Panc1 (cell line): Measurements from ENCODE around the gene SLF2.

Source experiments
- CTCF ChIP-seq: fragments of 450-650 bp; IDR thresholded peaks from 2 replicates; pipeline ENCODE4 v1.5.1; 2017; ENCODE audit warnings: mild to moderate bottlenecking
- REST ChIP-seq, 2 experiments: IDR thresholded peaks; 2 replicates each; pipeline ENCODE4 v1.6.1; 2011 to 2012; ENCODE audit warnings: low read depth in 2 of 2, control low read depth in 1 of 2, low read length in 1 of 2, mild to moderate bottlenecking in 1 of 2, moderate library complexity in 1 of 2; ENCODE audit not compliant: insufficient read depth in 1 of 2

GRCh38 chr10:101005361-101005760 is 92.6 kb downstream of the SLF2 start:
- TF ChIP-seq CTCF, result no peak
- no peak for TF ChIP-seq REST (IDR thresholded peaks at IDR 0.05; ENCODE audit: insufficient read depth in 1 of 2, low read depth in 2 of 2, low read length in 1 of 2)
